WTC11 (cell line): ENCODE results near the gene SLC18A2. TPM values are rescaled to one million over a fixed set of nuclear protein-coding genes. Genes with fewer than 3 reads are reported as not detected.

Experiments used
- ATAC-seq: fragments of 200-7000 bp; cut with Tn5 transposase; 2 replicates; pipeline ENCODE4 v1.10.0; 2021; ENCODE audit warnings: mild to moderate bottlenecking, moderate library complexity
- CTCF ChIA-PET: fragments of 300-600 bp; sonication (Branson Sonifier 250); formaldehyde crosslinking; loops from one replicate; lab custom pipeline; 2021; ENCODE audit warnings: antibody characterized with exemption; lab: Charles Lee
- POLR2A ChIA-PET: fragments of 350-600 bp; sonication (Branson Sonifier 250); formaldehyde crosslinking; loops from one replicate; lab custom pipeline; 2021; ENCODE audit warnings: antibody characterized with exemption; lab: Charles Lee
- DNase-seq: peaks from one replicate; pipeline ENCODE4 v3.0.0; 2021; ENCODE audit warnings: low spot score
- H3K27ac Mint-ChIP-seq: 2 replicates; pipeline ENCODE4 v1.8.0; 2021; ENCODE audit warnings: mixed read lengths
- H3K27me3 Mint-ChIP-seq: 2 replicates; pipeline ENCODE4 v1.8.0; 2021; ENCODE audit warnings: low read depth, mild to moderate bottlenecking, moderate library complexity, mixed read lengths
- H3K36me3 Mint-ChIP-seq: 2 replicates; pipeline ENCODE4 v1.8.0; 2021; ENCODE audit warnings: mixed read lengths
- H3K4me1 Mint-ChIP-seq: 2 replicates; pipeline ENCODE4 v1.8.0; 2022; ENCODE audit warnings: mixed read lengths
- H3K4me3 Mint-ChIP-seq: 2 replicates; pipeline ENCODE4 v1.8.0; 2021; ENCODE audit warnings: mild to moderate bottlenecking, moderate library complexity, mixed read lengths
- H3K9me3 Mint-ChIP-seq: 2 replicates; pipeline ENCODE4 v1.8.0; 2021; ENCODE audit warnings: mixed read lengths
- ATF1 ChIP-seq: sonication (generic); formaldehyde crosslinking; IDR thresholded peaks from 2 replicates; pipeline ENCODE4 v1.8.1; 2023; ENCODE audit warnings: mild to moderate bottlenecking, moderate library complexity, missing genetic modification reagents
- ATF6 ChIP-seq: sonication (generic); formaldehyde crosslinking; IDR thresholded peaks from 2 replicates; pipeline ENCODE4 v1.8.1; 2023; ENCODE audit warnings: mild to moderate bottlenecking, missing genetic modification reagents
- ERG ChIP-seq: fragments of 250-450 bp; sonication (Bioruptor Pico); IDR thresholded peaks from 2 replicates; pipeline ENCODE4 v1.8.0; 2021; ENCODE audit warnings: mild to moderate bottlenecking
- KAT7 ChIP-seq: sonication (generic); formaldehyde crosslinking; IDR thresholded peaks from 2 replicates; pipeline ENCODE4 v1.8.1; 2023; ENCODE audit warnings: missing genetic modification reagents, mild to moderate bottlenecking, borderline replicate concordance
- NFATC4 ChIP-seq: fragments of 250-450 bp; sonication (Bioruptor Pico); IDR thresholded peaks from 2 replicates; pipeline ENCODE4 v1.9.0; 2021; ENCODE audit warnings: mild to moderate bottlenecking
- RORB ChIP-seq: fragments of 250-450 bp; sonication (Bioruptor Pico); IDR thresholded peaks from 2 replicates; pipeline ENCODE4 v1.9.0; 2021; ENCODE audit warnings: mild to moderate bottlenecking
- SOX15 ChIP-seq: fragments of 250-450 bp; sonication (Bioruptor Pico); IDR thresholded peaks from 2 replicates; pipeline ENCODE4 v1.9.0; 2021; ENCODE audit warnings: mild to moderate bottlenecking
- SP1 ChIP-seq: sonication (generic); formaldehyde crosslinking; conservative IDR thresholded peaks from 2 replicates; pipeline ENCODE4 v1.8.1; 2022; ENCODE audit warnings: missing genetic modification reagents
- ZNF263 ChIP-seq: sonication (generic); formaldehyde crosslinking; IDR thresholded peaks from 2 replicates; pipeline ENCODE4 v1.8.1; 2022; ENCODE audit warnings: low read depth, mild to moderate bottlenecking, moderate library complexity, missing genetic modification reagents
- ZNF281 ChIP-seq: sonication (generic); formaldehyde crosslinking; IDR thresholded peaks from 2 replicates; pipeline ENCODE4 v1.8.0; 2023; ENCODE audit warnings: mild to moderate bottlenecking, missing genetic modification reagents
- ZNF396 ChIP-seq: fragments of 250-450 bp; sonication (Bioruptor Pico); IDR thresholded peaks from 2 replicates; pipeline ENCODE4 v1.8.0; 2021; ENCODE audit warnings: mild to moderate bottlenecking, moderate library complexity, borderline replicate concordance
- total RNA-seq: library from RNA; stranded (reverse); gene quantifications from 3 replicates; pipeline ENCODE4 v1.2.3, GENCODE V29; 2021
- TF ChIP-seq, protein P1 (sequence below): sonication (generic); formaldehyde crosslinking; conservative IDR thresholded peaks from 2 replicates; pipeline ENCODE4 v1.8.1; 2023; ENCODE audit warnings: mild to moderate bottlenecking, low read depth, missing genetic modification reagents, moderate library complexity
- TF ChIP-seq, protein P2 (sequence below): fragments of 250-450 bp; sonication (Bioruptor Pico); IDR thresholded peaks from 2 replicates; pipeline ENCODE4 v1.9.0; 2021; ENCODE audit warnings: mild to moderate bottlenecking
- TF ChIP-seq, protein P3 (sequence below): sonication (generic); formaldehyde crosslinking; IDR thresholded peaks from 2 replicates; pipeline ENCODE4 v1.8.0; 2022; ENCODE audit warnings: mild to moderate bottlenecking, missing genetic modification reagents
- TF ChIP-seq, protein P4 (sequence below): sonication (generic); formaldehyde crosslinking; IDR thresholded peaks from 2 replicates; pipeline ENCODE4 v1.8.1; 2023; ENCODE audit warnings: mild to moderate bottlenecking, missing genetic modification reagents, moderate library complexity
- TF ChIP-seq, protein P5 (sequence below): sonication (generic); formaldehyde crosslinking; conservative IDR thresholded peaks from 2 replicates; pipeline ENCODE4 v1.8.1; 2022; ENCODE audit warnings: mild to moderate bottlenecking, missing genetic modification reagents

The SLC18A2 gene
- total RNA-seq, 1 experiment from 2014 or later: 5.9 TPM

GRCh38 chr10:117224881-117225280 lies 16.0 kb upstream of the SLC18A2 start:
- Mint-ChIP-seq H3K9me3 (peaks cover 9% of the 10 kb centered on the region), H3K4me3 (no peak overlapping the region), H3K27me3 (peaks cover 7% of the 10 kb centered on the region; the same call in 1 of the 2 replicates), H3K4me1 (peaks cover 22% of the 10 kb centered on the region), H3K36me3 (peaks cover 8% of the 10 kb centered on the region; the same call in 1 of the 2 replicates), H3K27ac (no peak overlapping the region)
- no peak for ATAC-seq
- ChIA-PET CTCF (interaction anchor here (1.2 to 5.1 kb wide), 2 partner anchors 7 to 218 kb away, joined by 3 to 81 read pairs; no protein-coding TSS in a partner anchor), POLR2A (no interaction called here)
- TF ChIP-seq SOX15 (CRISPR knock-in tag): no peak
- TF ChIP-seq, protein P1, sequence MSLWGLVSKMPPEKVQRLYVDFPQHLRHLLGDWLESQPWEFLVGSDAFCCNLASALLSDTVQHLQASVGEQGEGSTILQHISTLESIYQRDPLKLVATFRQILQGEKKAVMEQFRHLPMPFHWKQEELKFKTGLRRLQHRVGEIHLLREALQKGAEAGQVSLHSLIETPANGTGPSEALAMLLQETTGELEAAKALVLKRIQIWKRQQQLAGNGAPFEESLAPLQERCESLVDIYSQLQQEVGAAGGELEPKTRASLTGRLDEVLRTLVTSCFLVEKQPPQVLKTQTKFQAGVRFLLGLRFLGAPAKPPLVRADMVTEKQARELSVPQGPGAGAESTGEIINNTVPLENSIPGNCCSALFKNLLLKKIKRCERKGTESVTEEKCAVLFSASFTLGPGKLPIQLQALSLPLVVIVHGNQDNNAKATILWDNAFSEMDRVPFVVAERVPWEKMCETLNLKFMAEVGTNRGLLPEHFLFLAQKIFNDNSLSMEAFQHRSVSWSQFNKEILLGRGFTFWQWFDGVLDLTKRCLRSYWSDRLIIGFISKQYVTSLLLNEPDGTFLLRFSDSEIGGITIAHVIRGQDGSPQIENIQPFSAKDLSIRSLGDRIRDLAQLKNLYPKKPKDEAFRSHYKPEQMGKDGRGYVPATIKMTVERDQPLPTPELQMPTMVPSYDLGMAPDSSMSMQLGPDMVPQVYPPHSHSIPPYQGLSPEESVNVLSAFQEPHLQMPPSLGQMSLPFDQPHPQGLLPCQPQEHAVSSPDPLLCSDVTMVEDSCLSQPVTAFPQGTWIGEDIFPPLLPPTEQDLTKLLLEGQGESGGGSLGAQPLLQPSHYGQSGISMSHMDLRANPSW (CRISPR knock-in tag): no peak
- no peak for TF ChIP-seq ZNF263 (CRISPR knock-in tag)
- no peak for DNase-seq

DNA sequence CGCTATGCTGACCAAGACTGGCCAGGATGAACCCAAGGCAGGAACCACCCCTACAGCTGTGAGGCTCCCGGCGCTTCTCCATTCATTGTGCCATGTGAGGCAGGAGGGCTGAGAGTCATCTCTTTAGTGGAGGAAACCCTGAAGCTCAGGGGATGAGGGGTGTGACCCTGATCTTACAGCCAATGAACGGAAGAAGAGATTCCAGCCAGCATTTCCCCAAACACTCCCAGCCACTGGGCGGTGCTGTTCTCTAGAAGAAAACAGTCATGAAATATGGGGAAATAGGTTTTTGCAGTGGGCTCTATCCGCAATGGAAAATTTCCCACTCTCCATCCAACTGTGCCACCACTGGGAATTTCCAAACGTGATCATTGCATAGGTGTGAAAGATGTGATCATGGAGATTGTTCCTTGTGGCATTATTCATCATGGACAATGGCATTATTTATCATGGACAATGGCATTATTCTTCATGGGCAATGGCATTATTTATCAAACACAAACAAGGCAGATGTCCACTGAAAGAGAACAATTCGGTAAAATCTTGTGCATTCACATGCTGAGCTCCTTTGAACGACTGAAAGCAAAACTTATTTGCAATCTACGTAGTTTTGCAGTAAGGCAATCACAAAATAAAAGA lies 14.0 kb upstream of the SLC18A2 start:
- peaks cover 20% of the 10 kb centered on the region for H3K9me3 Mint-ChIP-seq
- peaks cover 14% of the 10 kb centered on the region for H3K4me1 Mint-ChIP-seq
- H3K27ac Mint-ChIP-seq: no peak overlapping the region
- H3K27me3 Mint-ChIP-seq: peaks cover 8% of the 10 kb centered on the region; the same call in 1 of the 2 replicates
- ChIA-PET POLR2A (no interaction called here), CTCF (interaction anchor here (0.5 to 5.1 kb wide), 21 partner anchors 9 to 231 kb away, joined by 3 to 81 read pairs (median 3); partner anchors contain the start of gene SLC18A2)
- no peak for TF ChIP-seq KAT7 (CRISPR knock-in tag)
- TF ChIP-seq, protein P2, sequence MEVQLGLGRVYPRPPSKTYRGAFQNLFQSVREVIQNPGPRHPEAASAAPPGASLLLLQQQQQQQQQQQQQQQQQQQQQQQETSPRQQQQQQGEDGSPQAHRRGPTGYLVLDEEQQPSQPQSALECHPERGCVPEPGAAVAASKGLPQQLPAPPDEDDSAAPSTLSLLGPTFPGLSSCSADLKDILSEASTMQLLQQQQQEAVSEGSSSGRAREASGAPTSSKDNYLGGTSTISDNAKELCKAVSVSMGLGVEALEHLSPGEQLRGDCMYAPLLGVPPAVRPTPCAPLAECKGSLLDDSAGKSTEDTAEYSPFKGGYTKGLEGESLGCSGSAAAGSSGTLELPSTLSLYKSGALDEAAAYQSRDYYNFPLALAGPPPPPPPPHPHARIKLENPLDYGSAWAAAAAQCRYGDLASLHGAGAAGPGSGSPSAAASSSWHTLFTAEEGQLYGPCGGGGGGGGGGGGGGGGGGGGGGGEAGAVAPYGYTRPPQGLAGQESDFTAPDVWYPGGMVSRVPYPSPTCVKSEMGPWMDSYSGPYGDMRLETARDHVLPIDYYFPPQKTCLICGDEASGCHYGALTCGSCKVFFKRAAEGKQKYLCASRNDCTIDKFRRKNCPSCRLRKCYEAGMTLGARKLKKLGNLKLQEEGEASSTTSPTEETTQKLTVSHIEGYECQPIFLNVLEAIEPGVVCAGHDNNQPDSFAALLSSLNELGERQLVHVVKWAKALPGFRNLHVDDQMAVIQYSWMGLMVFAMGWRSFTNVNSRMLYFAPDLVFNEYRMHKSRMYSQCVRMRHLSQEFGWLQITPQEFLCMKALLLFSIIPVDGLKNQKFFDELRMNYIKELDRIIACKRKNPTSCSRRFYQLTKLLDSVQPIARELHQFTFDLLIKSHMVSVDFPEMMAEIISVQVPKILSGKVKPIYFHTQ (CRISPR knock-in tag): no peak
- TF ChIP-seq, protein P3, sequence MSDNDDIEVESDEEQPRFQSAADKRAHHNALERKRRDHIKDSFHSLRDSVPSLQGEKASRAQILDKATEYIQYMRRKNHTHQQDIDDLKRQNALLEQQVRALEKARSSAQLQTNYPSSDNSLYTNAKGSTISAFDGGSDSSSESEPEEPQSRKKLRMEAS: no peak
- TF ChIP-seq, protein P4, sequence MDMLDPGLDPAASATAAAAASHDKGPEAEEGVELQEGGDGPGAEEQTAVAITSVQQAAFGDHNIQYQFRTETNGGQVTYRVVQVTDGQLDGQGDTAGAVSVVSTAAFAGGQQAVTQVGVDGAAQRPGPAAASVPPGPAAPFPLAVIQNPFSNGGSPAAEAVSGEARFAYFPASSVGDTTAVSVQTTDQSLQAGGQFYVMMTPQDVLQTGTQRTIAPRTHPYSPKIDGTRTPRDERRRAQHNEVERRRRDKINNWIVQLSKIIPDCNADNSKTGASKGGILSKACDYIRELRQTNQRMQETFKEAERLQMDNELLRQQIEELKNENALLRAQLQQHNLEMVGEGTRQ: no peak
- no peak; the same call in 1 of the 2 replicates for TF ChIP-seq SP1 (CRISPR knock-in tag)
- TF ChIP-seq ATF6 (CRISPR knock-in tag): no peak
- DNase-seq (peak; percentile 68), ATAC-seq (peak; percentile 97)
- H3K4me3 Mint-ChIP-seq: no peak overlapping the region
- peaks cover 18% of the 10 kb centered on the region for H3K36me3 Mint-ChIP-seq

GRCh38 chr10:117228210-117228609 lies 12.7 kb upstream of the SLC18A2 start:
- Mint-ChIP-seq H3K4me1 (peaks cover 11% of the 10 kb centered on the region), H3K9me3 (peaks cover 20% of the 10 kb centered on the region), H3K4me3 (no peak overlapping the region), H3K36me3 (peaks cover 18% of the 10 kb centered on the region), H3K27me3 (peaks cover 10% of the 10 kb centered on the region; the same call in 1 of the 2 replicates), H3K27ac (no peak overlapping the region)
- POLR2A ChIA-PET: no interaction called here
- CTCF ChIA-PET: interaction anchor here (2.8 to 5.1 kb wide), 3 partner anchors 11 to 215 kb away, joined by 21 to 81 read pairs (median 46); no protein-coding TSS in a partner anchor
- DNase-seq: no peak
- ATAC-seq: no peak
- TF ChIP-seq ATF1 (CRISPR knock-in tag) (no peak), ZNF396 (CRISPR knock-in tag) (no peak), RORB (CRISPR knock-in tag) (no peak), ZNF281 (CRISPR knock-in tag) (no peak), NFATC4 (CRISPR knock-in tag) (no peak), ERG (no peak)
- TF ChIP-seq, protein P5, sequence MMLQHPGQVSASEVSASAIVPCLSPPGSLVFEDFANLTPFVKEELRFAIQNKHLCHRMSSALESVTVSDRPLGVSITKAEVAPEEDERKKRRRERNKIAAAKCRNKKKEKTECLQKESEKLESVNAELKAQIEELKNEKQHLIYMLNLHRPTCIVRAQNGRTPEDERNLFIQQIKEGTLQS: no peak
